OCI-LY1 (cell line): ENCODE measurements around the gene TMC6.

Experiments
- EZH2 ChIP-seq: fragments of 200-600 bp; sonication (generic), shearing (Covaris generic); IDR thresholded peaks from 2 replicates; pipeline ENCODE4 v1.8.0; 2017; ENCODE audit warnings: borderline replicate concordance, mixed run types, mild to moderate bottlenecking, antibody characterized with exemption, low read length, moderate library complexity, mixed read lengths
- TF ChIP-seq, protein P1 (sequence below): fragments of 200-600 bp; sonication (generic), shearing (Covaris generic); IDR thresholded peaks from 2 replicates; pipeline ENCODE4 v1.5.1; 2017; ENCODE audit warnings: mild to moderate bottlenecking, antibody characterized with exemption, low read length, moderate library complexity, mixed read lengths

DNA sequence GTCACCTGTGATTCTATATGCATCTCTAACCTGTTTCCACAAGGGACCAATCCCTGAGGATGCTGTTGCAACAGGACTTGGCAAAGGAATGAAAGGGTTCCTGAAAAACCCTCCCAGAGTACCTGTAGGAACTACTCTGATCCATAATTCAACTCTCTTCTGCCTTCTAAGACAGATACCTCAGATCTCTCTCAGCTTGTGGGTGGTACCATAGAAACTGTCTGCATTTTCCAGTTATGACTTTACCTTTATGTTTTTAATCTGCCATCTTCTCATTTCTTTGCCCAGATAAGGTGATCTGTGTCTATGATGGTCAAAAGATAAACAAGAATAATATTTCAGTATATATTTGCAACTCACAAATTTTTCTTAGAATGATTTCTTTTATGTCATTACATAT is 65.1 kb downstream of the TMC6 start:
- TF ChIP-seq, protein P1, sequence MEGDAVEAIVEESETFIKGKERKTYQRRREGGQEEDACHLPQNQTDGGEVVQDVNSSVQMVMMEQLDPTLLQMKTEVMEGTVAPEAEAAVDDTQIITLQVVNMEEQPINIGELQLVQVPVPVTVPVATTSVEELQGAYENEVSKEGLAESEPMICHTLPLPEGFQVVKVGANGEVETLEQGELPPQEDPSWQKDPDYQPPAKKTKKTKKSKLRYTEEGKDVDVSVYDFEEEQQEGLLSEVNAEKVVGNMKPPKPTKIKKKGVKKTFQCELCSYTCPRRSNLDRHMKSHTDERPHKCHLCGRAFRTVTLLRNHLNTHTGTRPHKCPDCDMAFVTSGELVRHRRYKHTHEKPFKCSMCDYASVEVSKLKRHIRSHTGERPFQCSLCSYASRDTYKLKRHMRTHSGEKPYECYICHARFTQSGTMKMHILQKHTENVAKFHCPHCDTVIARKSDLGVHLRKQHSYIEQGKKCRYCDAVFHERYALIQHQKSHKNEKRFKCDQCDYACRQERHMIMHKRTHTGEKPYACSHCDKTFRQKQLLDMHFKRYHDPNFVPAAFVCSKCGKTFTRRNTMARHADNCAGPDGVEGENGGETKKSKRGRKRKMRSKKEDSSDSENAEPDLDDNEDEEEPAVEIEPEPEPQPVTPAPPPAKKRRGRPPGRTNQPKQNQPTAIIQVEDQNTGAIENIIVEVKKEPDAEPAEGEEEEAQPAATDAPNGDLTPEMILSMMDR: no peak
- no peak for TF ChIP-seq EZH2
